ENCODE measurements around the gene ZNF236. TPM values are rescaled to one million over a fixed set of nuclear protein-coding genes. Genes with fewer than 3 reads are reported as not detected.
A peak's percentile ranks its signal among the peaks of the same experiment; 100 is the strongest.

ZNF236 gene
- total RNA-seq, 1 donor from 2014 or later = 20.8 TPM

- DNase-seq (ENCODE audit: low spot score) = no peak
Measured at GRCh38 chr18:76908277-76908676, 85.9 kb downstream of the ZNF236 start.

- DNase-seq (ENCODE audit: low spot score) = no peak
Measured at GRCh38 chr18:76909439-76909838, 87.1 kb downstream of the ZNF236 start.

GRCh38 chr18:76911440-76911839 lies 89.1 kb downstream of the ZNF236 start:
- DNase-seq (ENCODE audit: low spot score) = no peak

- no peak for DNase-seq (ENCODE audit: low spot score)
Measured at GRCh38 chr18:76913583-76913982, 91.2 kb downstream of the ZNF236 start.

- no peak for DNase-seq (ENCODE audit: low spot score)
Measured at GRCh38 chr18:76914314-76914713, 92.0 kb downstream of the ZNF236 start.

- no peak for DNase-seq (ENCODE audit: low spot score)
Measured at GRCh38 chr18:76914796-76915195, 92.4 kb downstream of the ZNF236 start.

- DNase-seq (ENCODE audit: low spot score) = no peak
Measured at GRCh38 chr18:76915456-76915855, 93.1 kb downstream of the ZNF236 start.

GRCh38 chr18:76920974-76921373 lies 98.6 kb downstream of the ZNF236 start:
- DNase-seq (ENCODE audit: low spot score) = no peak

- peak; percentile 50 for DNase-seq (ENCODE audit: low spot score)
Measured at GRCh38 chr18:76922107-76922506, 99.8 kb downstream of the ZNF236 start.

GRCh38 chr18:76923485-76924085 lies 101.2 kb downstream of the ZNF236 start:
- DNase-seq (ENCODE audit: low spot score) = no peak

- no peak for DNase-seq (ENCODE audit: low spot score)
Measured at GRCh38 chr18:76925501-76925900, 103.1 kb downstream of the ZNF236 start.

GRCh38 chr18:76927223-76927725 lies 104.9 kb downstream of the ZNF236 start:
- no peak for DNase-seq (ENCODE audit: low spot score)

GRCh38 chr18:76928179-76928868 lies 106.0 kb downstream of the ZNF236 start:
- DNase-seq (ENCODE audit: low spot score) = no peak

- no peak for DNase-seq (ENCODE audit: low spot score)
Measured at GRCh38 chr18:76931171-76931570, 108.8 kb downstream of the ZNF236 start.

GRCh38 chr18:76932026-76932819 lies 109.9 kb downstream of the ZNF236 start:
- DNase-seq (ENCODE audit: low spot score) = peak; percentile 63

GRCh38 chr18:76935722-76936337 lies 113.5 kb downstream of the ZNF236 start:
- no peak for DNase-seq (ENCODE audit: low spot score)

- no peak for DNase-seq (ENCODE audit: low spot score)
Measured at GRCh38 chr18:76936877-76937276, 114.5 kb downstream of the ZNF236 start.

- DNase-seq (ENCODE audit: low spot score) = no peak
Measured at GRCh38 chr18:76937597-76937996, 115.2 kb downstream of the ZNF236 start.

GRCh38 chr18:76938619-76939018 lies 116.3 kb downstream of the ZNF236 start:
- DNase-seq (ENCODE audit: low spot score) = no peak

- no peak for DNase-seq (ENCODE audit: low spot score)
Measured at GRCh38 chr18:76941284-76941683, 118.9 kb downstream of the ZNF236 start.

GRCh38 chr18:76943542-76944339 lies 121.4 kb downstream of the ZNF236 start:
- DNase-seq (ENCODE audit: low spot score) = no peak
